SK-N-SH (cell line): ENCODE results near the gene WBP1L. TPM values are rescaled to one million over a fixed set of nuclear protein-coding genes. Genes with fewer than 3 reads are reported as not detected.

ENCODE experiments used
- CTCF ChIA-PET: fragments of 300-600, 350-600 bp; formaldehyde crosslinking; extraction: SDS; loops from one replicate; lab custom pipeline; 2021; lab: Yijun Ruan, JAX
- POLR2A ChIA-PET: fragments of 350-600 bp; sonication (Branson Sonifier 250); formaldehyde crosslinking; extraction: SDS; loops from one replicate; lab custom pipeline; 2020; ENCODE audit warnings: antibody characterized with exemption, inconsistent platforms; lab: Yijun Ruan, JAX
- DNase-seq: peaks from one replicate; pipeline ENCODE4 v3.0.0; 2012
- H2AFZ ChIP-seq: fragments of 200-600 bp; sonication (generic); 2 replicates; pipeline ENCODE4 v1.8.1; 2016; ENCODE audit warnings: antibody characterized with exemption, mild to moderate bottlenecking, low read depth
- H3F3A ChIP-seq: fragments of 200-600 bp; sonication (generic); replicated peaks from 2 replicates; pipeline ENCODE3; 2016; ENCODE audit warnings: antibody characterized with exemption, mild to moderate bottlenecking; ENCODE audit not compliant: insufficient read depth
- H3K27ac ChIP-seq, 2 experiments: fragments of 200-500 bp in 1 of 2; fragments of 200-600 bp in 1 of 2; sonication (Bioruptor generic) in 1 of 2; sonication (generic), shearing (Covaris generic) in 1 of 2; 2 replicates each; pipeline versions ENCODE4 v1.5.1 to v1.6.1; 2014 to 2016; ENCODE audit warnings: low read depth in 2 of 2, inconsistent platforms in 1 of 2, low read length in 1 of 2, mild to moderate bottlenecking in 1 of 2, mixed read lengths in 1 of 2
- H3K27me3 ChIP-seq: fragments of 200-600 bp; sonication (generic), shearing (Covaris generic); 2 replicates; pipeline ENCODE4 v1.6.1; 2016; ENCODE audit warnings: mixed run types; ENCODE audit not compliant: insufficient read depth
- H3K36me3 ChIP-seq, 2 experiments: fragments of 200-500 bp in 1 of 2; fragments of 200-600 bp in 1 of 2; sonication (Bioruptor generic) in 1 of 2; sonication (generic) in 1 of 2; replicated peaks in 1 of 2; 2 replicates each; pipeline versions ENCODE3 to v1.5.1; 2014 to 2016; ENCODE audit warnings: low read length in 1 of 2, mild to moderate bottlenecking in 1 of 2; ENCODE audit not compliant: insufficient read depth in 2 of 2, control insufficient read depth in 1 of 2
- H3K4me1 ChIP-seq, 2 experiments: fragments of 200-500 bp in 1 of 2; fragments of 200-600 bp in 1 of 2; sonication (Bioruptor generic) in 1 of 2; sonication (generic), shearing (Covaris generic) in 1 of 2; 2 replicates each; pipeline versions ENCODE4 v1.5.1 to v1.6.1; 2014 to 2016; ENCODE audit warnings: low read depth in 1 of 2, low read length in 1 of 2, mixed run types in 1 of 2; ENCODE audit not compliant: insufficient read depth in 2 of 2, control insufficient read depth in 1 of 2
- H3K4me2 ChIP-seq: fragments of 200-600 bp; sonication (generic), shearing (Covaris generic); 2 replicates; pipeline ENCODE4 v1.6.1; 2017; ENCODE audit warnings: mixed run types
- H3K4me3 ChIP-seq, 2 experiments: fragments of 200-500 bp in 1 of 2; fragments of 200-600 bp in 1 of 2; sonication (Bioruptor generic) in 1 of 2; sonication (generic), shearing (Covaris generic) in 1 of 2; 2 replicates each; pipeline versions ENCODE4 v1.5.1 to v1.8.1; 2014 to 2016; ENCODE audit warnings: low read depth in 2 of 2, inconsistent platforms in 1 of 2, low read length in 1 of 2, mild to moderate bottlenecking in 1 of 2, mixed read lengths in 1 of 2, moderate library complexity in 1 of 2
- H3K79me2 ChIP-seq: fragments of 200-600 bp; sonication (generic); 2 replicates; pipeline ENCODE4 v1.8.1; 2017; ENCODE audit warnings: mild to moderate bottlenecking; ENCODE audit not compliant: insufficient read depth
- H3K9ac ChIP-seq: fragments of 200-600 bp; sonication (generic); 2 replicates; pipeline ENCODE4 v1.6.1; 2017; ENCODE audit warnings: mixed run types
- H3K9me2 ChIP-seq: fragments of 200-600 bp; sonication (generic); 2 replicates; pipeline ENCODE4 v1.6.1; 2017; ENCODE audit warnings: mixed run types
- H3K9me3 ChIP-seq: fragments of 200-600 bp; sonication (generic); 2 replicates; pipeline ENCODE4 v1.6.1; 2017; ENCODE audit warnings: mixed run types, mild to moderate bottlenecking, moderate library complexity
- H4K20me1 ChIP-seq: fragments of 200-600 bp; sonication (generic); 2 replicates; pipeline ENCODE4 v1.6.1; 2017; ENCODE audit warnings: mild to moderate bottlenecking, mixed run types; ENCODE audit not compliant: insufficient read depth
- ELF1 ChIP-seq: IDR thresholded peaks from 2 replicates; pipeline ENCODE4 v1.4.0; 2012
- FOXM1 ChIP-seq: IDR thresholded peaks from 2 replicates; pipeline ENCODE4 v1.4.0; 2012; ENCODE audit warnings: low read depth, mild to moderate bottlenecking
- GATA2 ChIP-seq: sonication (generic); formaldehyde crosslinking; IDR thresholded peaks from 2 replicates; pipeline ENCODE4 v1.5.0; 2020; ENCODE audit warnings: mild to moderate bottlenecking, missing genetic modification reagents
- MEF2A ChIP-seq: IDR thresholded peaks from 2 replicates; pipeline ENCODE4 v1.4.0; 2012; ENCODE audit warnings: low read depth, borderline replicate concordance
- MXI1 ChIP-seq: IDR thresholded peaks from 2 replicates; pipeline ENCODE4 v1.6.1; 2012; ENCODE audit warnings: mild to moderate bottlenecking, low read depth, low read length, improper control_type of control experiment
- NFIC ChIP-seq: IDR thresholded peaks from 2 replicates; pipeline ENCODE4 v1.4.0; 2012; ENCODE audit warnings: borderline replicate concordance
- NRF1 ChIP-seq: IDR thresholded peaks from 2 replicates; pipeline ENCODE4 v1.6.1; 2012; ENCODE audit warnings: low read depth, mild to moderate bottlenecking, low read length
- POLR2AphosphoS5 ChIP-seq: IDR thresholded peaks from 2 replicates; pipeline ENCODE4 v1.6.1; 2012; ENCODE audit warnings: low read depth, low read length
- RFX5 ChIP-seq: IDR thresholded peaks from 2 replicates; pipeline ENCODE4 v1.6.1; 2012; ENCODE audit warnings: mild to moderate bottlenecking, improper control_type of control experiment, low read length
- RXRA ChIP-seq: IDR thresholded peaks from 2 replicates; pipeline ENCODE4 v1.4.0; 2012; ENCODE audit warnings: low read depth, mild to moderate bottlenecking, borderline replicate concordance
- SIN3A ChIP-seq: IDR thresholded peaks from 2 replicates; pipeline ENCODE4 v1.6.1; 2012; ENCODE audit warnings: low read depth, mild to moderate bottlenecking, low read length, moderate library complexity, borderline replicate concordance
- WGBS: methylation state at CpG from one replicate; pipeline ENCODE4 v1.1.6; 2017; ENCODE audit warnings: low lambda C conversion rate; 5-methylcytosine and 5-hydroxymethylcytosine counted together
- polyA plus RNA-seq, 3 experiments: library from polyadenylated mRNA; depleted of rRNA; stranded (reverse); fragments of >200 nt; gene quantifications; 2 replicates each; pipeline ENCODE4 v1.2.3, GENCODE V29; 2012
- TF ChIP-seq, protein P1 (sequence below): IDR thresholded peaks from 2 replicates; pipeline ENCODE4 v1.6.1; 2012; ENCODE audit warnings: mild to moderate bottlenecking, low read depth, low read length, moderate library complexity
- TF ChIP-seq, protein P2 (sequence below): fragments of 150-350 bp; IDR thresholded peaks from 2 replicates; pipeline ENCODE4 v1.6.1; 2016; ENCODE audit warnings: mild to moderate bottlenecking, low read depth, low read length
- TF ChIP-seq, protein P3 (sequence below): IDR thresholded peaks from 2 replicates; pipeline ENCODE4; 2012
- TF ChIP-seq, protein P4 (sequence below): IDR thresholded peaks from 2 replicates; pipeline ENCODE4 v1.4.0; 2012; ENCODE audit warnings: low read depth, borderline replicate concordance
- TF ChIP-seq, protein P5 (sequence below): fragments of 150-350 bp; IDR thresholded peaks from 2 replicates; pipeline ENCODE4 v1.6.1; 2017; ENCODE audit warnings: antibody characterized with exemption, low read length, low read depth, borderline replicate concordance

Gene WBP1L
- polyA plus RNA-seq, 1 of the 3 experiments (the other 2 are of a cell fraction), result 22.8 TPM

DNA sequence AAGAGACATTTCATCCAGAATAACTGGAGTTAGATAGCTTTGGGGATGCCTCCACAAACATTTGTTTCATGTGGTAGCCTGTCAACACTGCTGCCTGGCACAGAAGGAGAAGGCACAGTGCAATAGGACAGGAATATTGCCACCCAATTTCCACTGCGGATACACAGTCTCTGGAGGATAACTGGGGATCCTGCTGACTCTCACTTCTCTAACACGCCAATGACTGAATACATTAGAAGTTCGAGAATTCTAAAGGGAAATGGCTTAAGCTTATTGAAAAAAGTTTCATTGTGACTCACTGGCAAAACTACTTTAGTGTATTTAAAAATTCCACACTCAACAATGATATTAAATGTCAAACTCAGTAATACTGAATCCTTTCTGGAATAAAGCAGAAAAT lies 42.5 kb upstream of the WBP1L start (continued):
- TF ChIP-seq, protein P1, sequence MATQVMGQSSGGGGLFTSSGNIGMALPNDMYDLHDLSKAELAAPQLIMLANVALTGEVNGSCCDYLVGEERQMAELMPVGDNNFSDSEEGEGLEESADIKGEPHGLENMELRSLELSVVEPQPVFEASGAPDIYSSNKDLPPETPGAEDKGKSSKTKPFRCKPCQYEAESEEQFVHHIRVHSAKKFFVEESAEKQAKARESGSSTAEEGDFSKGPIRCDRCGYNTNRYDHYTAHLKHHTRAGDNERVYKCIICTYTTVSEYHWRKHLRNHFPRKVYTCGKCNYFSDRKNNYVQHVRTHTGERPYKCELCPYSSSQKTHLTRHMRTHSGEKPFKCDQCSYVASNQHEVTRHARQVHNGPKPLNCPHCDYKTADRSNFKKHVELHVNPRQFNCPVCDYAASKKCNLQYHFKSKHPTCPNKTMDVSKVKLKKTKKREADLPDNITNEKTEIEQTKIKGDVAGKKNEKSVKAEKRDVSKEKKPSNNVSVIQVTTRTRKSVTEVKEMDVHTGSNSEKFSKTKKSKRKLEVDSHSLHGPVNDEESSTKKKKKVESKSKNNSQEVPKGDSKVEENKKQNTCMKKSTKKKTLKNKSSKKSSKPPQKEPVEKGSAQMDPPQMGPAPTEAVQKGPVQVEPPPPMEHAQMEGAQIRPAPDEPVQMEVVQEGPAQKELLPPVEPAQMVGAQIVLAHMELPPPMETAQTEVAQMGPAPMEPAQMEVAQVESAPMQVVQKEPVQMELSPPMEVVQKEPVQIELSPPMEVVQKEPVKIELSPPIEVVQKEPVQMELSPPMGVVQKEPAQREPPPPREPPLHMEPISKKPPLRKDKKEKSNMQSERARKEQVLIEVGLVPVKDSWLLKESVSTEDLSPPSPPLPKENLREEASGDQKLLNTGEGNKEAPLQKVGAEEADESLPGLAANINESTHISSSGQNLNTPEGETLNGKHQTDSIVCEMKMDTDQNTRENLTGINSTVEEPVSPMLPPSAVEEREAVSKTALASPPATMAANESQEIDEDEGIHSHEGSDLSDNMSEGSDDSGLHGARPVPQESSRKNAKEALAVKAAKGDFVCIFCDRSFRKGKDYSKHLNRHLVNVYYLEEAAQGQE, result no peak
- TF ChIP-seq NFIC, result no peak
- TF ChIP-seq, protein P2, sequence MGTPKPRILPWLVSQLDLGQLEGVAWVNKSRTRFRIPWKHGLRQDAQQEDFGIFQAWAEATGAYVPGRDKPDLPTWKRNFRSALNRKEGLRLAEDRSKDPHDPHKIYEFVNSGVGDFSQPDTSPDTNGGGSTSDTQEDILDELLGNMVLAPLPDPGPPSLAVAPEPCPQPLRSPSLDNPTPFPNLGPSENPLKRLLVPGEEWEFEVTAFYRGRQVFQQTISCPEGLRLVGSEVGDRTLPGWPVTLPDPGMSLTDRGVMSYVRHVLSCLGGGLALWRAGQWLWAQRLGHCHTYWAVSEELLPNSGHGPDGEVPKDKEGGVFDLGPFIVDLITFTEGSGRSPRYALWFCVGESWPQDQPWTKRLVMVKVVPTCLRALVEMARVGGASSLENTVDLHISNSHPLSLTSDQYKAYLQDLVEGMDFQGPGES, result no peak
- no peak for TF ChIP-seq ELF1
- TF ChIP-seq, protein P3, sequence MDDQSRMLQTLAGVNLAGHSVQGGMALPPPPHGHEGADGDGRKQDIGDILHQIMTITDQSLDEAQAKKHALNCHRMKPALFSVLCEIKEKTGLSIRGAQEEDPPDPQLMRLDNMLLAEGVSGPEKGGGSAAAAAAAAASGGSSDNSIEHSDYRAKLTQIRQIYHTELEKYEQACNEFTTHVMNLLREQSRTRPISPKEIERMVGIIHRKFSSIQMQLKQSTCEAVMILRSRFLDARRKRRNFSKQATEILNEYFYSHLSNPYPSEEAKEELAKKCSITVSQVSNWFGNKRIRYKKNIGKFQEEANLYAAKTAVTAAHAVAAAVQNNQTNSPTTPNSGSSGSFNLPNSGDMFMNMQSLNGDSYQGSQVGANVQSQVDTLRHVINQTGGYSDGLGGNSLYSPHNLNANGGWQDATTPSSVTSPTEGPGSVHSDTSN, result no peak
- TF ChIP-seq, protein P4, sequence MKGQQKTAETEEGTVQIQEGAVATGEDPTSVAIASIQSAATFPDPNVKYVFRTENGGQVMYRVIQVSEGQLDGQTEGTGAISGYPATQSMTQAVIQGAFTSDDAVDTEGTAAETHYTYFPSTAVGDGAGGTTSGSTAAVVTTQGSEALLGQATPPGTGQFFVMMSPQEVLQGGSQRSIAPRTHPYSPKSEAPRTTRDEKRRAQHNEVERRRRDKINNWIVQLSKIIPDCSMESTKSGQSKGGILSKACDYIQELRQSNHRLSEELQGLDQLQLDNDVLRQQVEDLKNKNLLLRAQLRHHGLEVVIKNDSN, result no peak
- no peak for TF ChIP-seq SIN3A
- no peak for TF ChIP-seq FOXM1
- TF ChIP-seq GATA2 (CRISPR knock-in tag), result no peak
- TF ChIP-seq NRF1, result no peak

DNA sequence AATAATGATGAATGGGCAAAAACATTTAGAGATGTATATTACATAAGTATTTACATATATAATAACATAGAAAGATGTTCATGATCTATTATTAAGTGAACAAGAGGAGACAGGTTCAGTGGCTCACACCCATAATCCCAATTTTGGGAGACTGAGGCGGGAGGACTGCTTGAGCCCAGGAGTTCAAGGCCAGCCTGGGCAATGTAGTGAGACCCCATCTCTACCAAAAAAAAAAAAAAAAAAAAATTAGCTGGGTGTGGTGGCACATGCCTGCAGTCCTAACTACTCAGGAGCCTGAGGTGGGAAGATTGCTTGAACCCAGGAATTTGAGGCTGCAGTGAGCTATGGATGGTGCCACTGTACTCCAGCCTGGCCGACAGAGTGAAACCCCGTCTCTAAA lies 42.0 kb upstream of the WBP1L start:
- POLR2A ChIA-PET, result interaction anchor here (0.6 kb wide), 1 partner anchor 289 kb away, joined by 3 read pairs; no protein-coding TSS in a partner anchor
- CTCF ChIA-PET, result no interaction called here
- no peak for DNase-seq
- Histone ChIP-seq H3K27ac (no peak overlapping the region; a peak in 1 of 4 replicates), H3K4me1 (peaks cover 2 to 8% of the 10 kb centered on the region in 2 experiments; a peak in 3 of 4 replicates), H3K9me3 (no peaks in the 10 kb centered on the region), H3K4me3 (no peak overlapping the region), H3K4me2 (no peak overlapping the region), H3K36me3 (peaks cover 18 to 22% of the 10 kb centered on the region in 2 experiments), H2AFZ (no peak overlapping the region), H4K20me1 (no peaks in the 10 kb centered on the region), H3K79me2 (peaks cover 31% of the 10 kb centered on the region), H3K27me3 (no peaks in the 10 kb centered on the region), H3F3A (peaks cover 30% of the 10 kb centered on the region), H3K9me2 (no peaks in the 10 kb centered on the region), H3K9ac (no peak overlapping the region)
- WGBS, result 96% methylated on average over 3 of the region's 3 CpGs
- TF ChIP-seq MXI1 (no peak), FOXM1 (no peak), POLR2AphosphoS5 (no peak), RFX5 (no peak), RXRA (no peak), MEF2A (no peak), NFIC (no peak)
- TF ChIP-seq, protein P5, sequence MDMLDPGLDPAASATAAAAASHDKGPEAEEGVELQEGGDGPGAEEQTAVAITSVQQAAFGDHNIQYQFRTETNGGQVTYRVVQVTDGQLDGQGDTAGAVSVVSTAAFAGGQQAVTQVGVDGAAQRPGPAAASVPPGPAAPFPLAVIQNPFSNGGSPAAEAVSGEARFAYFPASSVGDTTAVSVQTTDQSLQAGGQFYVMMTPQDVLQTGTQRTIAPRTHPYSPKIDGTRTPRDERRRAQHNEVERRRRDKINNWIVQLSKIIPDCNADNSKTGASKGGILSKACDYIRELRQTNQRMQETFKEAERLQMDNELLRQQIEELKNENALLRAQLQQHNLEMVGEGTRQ, result no peak
